Measurements from ENCODE around the gene NKD1.

GRCh38 chr16:50640391-50640790 lies 92.2 kb downstream of the NKD1 start:
- TF ChIP-seq EZH2 (IDR thresholded peaks at IDR 0.05; ENCODE audit: insufficient read depth, poor library complexity, severe bottlenecking) (no peak), EZH2phosphoT487 (IDR thresholded peaks at IDR 0.05; ENCODE audit: insufficient read depth, low read depth) (no peak)

Data from GM23248 (cell line).